WTC11 (cell line): ENCODE data around the gene ZNF350. TPM values are rescaled to one million over a fixed set of nuclear protein-coding genes. Genes with fewer than 3 reads are reported as not detected.
"Not testable (repeated sequence)": the region's sequence is repeated elsewhere in the genome, so short reads cannot be mapped to it uniquely, and the experiment has no call there.

Source experiments
- ATAC-seq: fragments of 200-7000 bp; cut with Tn5 transposase; 2 replicates; pipeline ENCODE4 v1.10.0; 2021; ENCODE audit warnings: mild to moderate bottlenecking, moderate library complexity
- CTCF ChIA-PET: fragments of 300-600 bp; sonication (Branson Sonifier 250); formaldehyde crosslinking; loops from one replicate; lab custom pipeline; 2021; ENCODE audit warnings: antibody characterized with exemption; lab: Charles Lee
- POLR2A ChIA-PET: fragments of 350-600 bp; sonication (Branson Sonifier 250); formaldehyde crosslinking; loops from one replicate; lab custom pipeline; 2021; ENCODE audit warnings: antibody characterized with exemption; lab: Charles Lee
- DNase-seq: peaks from one replicate; pipeline ENCODE4 v3.0.0; 2021; ENCODE audit warnings: low spot score
- H3K27ac Mint-ChIP-seq: 2 replicates; pipeline ENCODE4 v1.8.0; 2021; ENCODE audit warnings: mixed read lengths
- H3K27me3 Mint-ChIP-seq: 2 replicates; pipeline ENCODE4 v1.8.0; 2021; ENCODE audit warnings: low read depth, mild to moderate bottlenecking, moderate library complexity, mixed read lengths
- H3K36me3 Mint-ChIP-seq: 2 replicates; pipeline ENCODE4 v1.8.0; 2021; ENCODE audit warnings: mixed read lengths
- H3K4me1 Mint-ChIP-seq: 2 replicates; pipeline ENCODE4 v1.8.0; 2022; ENCODE audit warnings: mixed read lengths
- H3K4me3 Mint-ChIP-seq: 2 replicates; pipeline ENCODE4 v1.8.0; 2021; ENCODE audit warnings: mild to moderate bottlenecking, moderate library complexity, mixed read lengths
- H3K9me3 Mint-ChIP-seq: 2 replicates; pipeline ENCODE4 v1.8.0; 2021; ENCODE audit warnings: mixed read lengths
- AR ChIP-seq: fragments of 250-450 bp; sonication (Bioruptor Pico); IDR thresholded peaks from 2 replicates; pipeline ENCODE4 v1.9.0; 2021; ENCODE audit warnings: mild to moderate bottlenecking
- ATF6 ChIP-seq: sonication (generic); formaldehyde crosslinking; IDR thresholded peaks from 2 replicates; pipeline ENCODE4 v1.8.1; 2023; ENCODE audit warnings: mild to moderate bottlenecking, missing genetic modification reagents
- E2F1 ChIP-seq: sonication (generic); formaldehyde crosslinking; IDR thresholded peaks from 2 replicates; pipeline ENCODE4 v1.8.0; 2022; ENCODE audit warnings: mild to moderate bottlenecking, missing genetic modification reagents
- EMX1 ChIP-seq: fragments of 250-450 bp; sonication (Bioruptor Pico); IDR thresholded peaks from 2 replicates; pipeline ENCODE4 v1.8.0; 2021; ENCODE audit warnings: mild to moderate bottlenecking
- ERG ChIP-seq: fragments of 250-450 bp; sonication (Bioruptor Pico); IDR thresholded peaks from 2 replicates; pipeline ENCODE4 v1.8.0; 2021; ENCODE audit warnings: mild to moderate bottlenecking
- FOXP1 ChIP-seq: sonication (generic); formaldehyde crosslinking; IDR thresholded peaks from 2 replicates; pipeline ENCODE4 v1.8.0; 2022; ENCODE audit warnings: missing genetic modification reagents, mild to moderate bottlenecking, moderate library complexity, borderline replicate concordance
- FOXP4 ChIP-seq: sonication (generic); formaldehyde crosslinking; IDR thresholded peaks from 2 replicates; pipeline ENCODE4 v1.8.0; 2022; ENCODE audit warnings: mild to moderate bottlenecking, missing genetic modification reagents
- IRF1 ChIP-seq: sonication (generic); formaldehyde crosslinking; IDR thresholded peaks from 2 replicates; pipeline ENCODE4 v1.8.0; 2023; ENCODE audit warnings: missing genetic modification reagents
- NFATC4 ChIP-seq: fragments of 250-450 bp; sonication (Bioruptor Pico); IDR thresholded peaks from 2 replicates; pipeline ENCODE4 v1.9.0; 2021; ENCODE audit warnings: mild to moderate bottlenecking
- NR1H2 ChIP-seq: sonication (generic); formaldehyde crosslinking; IDR thresholded peaks from 2 replicates; pipeline ENCODE4 v1.9.0; 2021; ENCODE audit warnings: mild to moderate bottlenecking, moderate library complexity, missing genetic modification reagents
- SMAD3 ChIP-seq: sonication (generic); formaldehyde crosslinking; IDR thresholded peaks from 2 replicates; pipeline ENCODE4 v1.8.0; 2022; ENCODE audit warnings: missing genetic modification reagents, mild to moderate bottlenecking, borderline replicate concordance
- ZBTB21 ChIP-seq: sonication (generic); formaldehyde crosslinking; IDR thresholded peaks from 2 replicates; pipeline ENCODE4 v1.8.1; 2023; ENCODE audit warnings: mild to moderate bottlenecking, missing genetic modification reagents, borderline replicate concordance
- ZNF219 ChIP-seq: sonication (generic); formaldehyde crosslinking; IDR thresholded peaks from 2 replicates; pipeline ENCODE4 v1.8.0; 2023; ENCODE audit warnings: missing genetic modification reagents, mild to moderate bottlenecking, borderline replicate concordance
- total RNA-seq: library from RNA; stranded (reverse); gene quantifications from 3 replicates; pipeline ENCODE4 v1.2.3, GENCODE V29; 2021
- TF ChIP-seq, protein P1 (sequence below): sonication (generic); formaldehyde crosslinking; IDR thresholded peaks from 2 replicates; pipeline ENCODE4 v1.8.0; 2022; ENCODE audit warnings: missing genetic modification reagents
- TF ChIP-seq, protein P2 (sequence below): fragments of 250-450 bp; sonication (Bioruptor Pico); IDR thresholded peaks from 2 replicates; pipeline ENCODE4 v1.9.0; 2021; ENCODE audit warnings: moderate library complexity, mild to moderate bottlenecking, inconsistent platforms, borderline replicate concordance
- TF ChIP-seq, protein P3 (sequence below): sonication (generic); formaldehyde crosslinking; IDR thresholded peaks from 2 replicates; pipeline ENCODE4 v1.8.1; 2022; ENCODE audit warnings: missing genetic modification reagents, borderline replicate concordance

ZNF350 gene
- total RNA-seq, 1 experiment from 2014 or later, result 8.1 TPM

- TF ChIP-seq, protein P1, sequence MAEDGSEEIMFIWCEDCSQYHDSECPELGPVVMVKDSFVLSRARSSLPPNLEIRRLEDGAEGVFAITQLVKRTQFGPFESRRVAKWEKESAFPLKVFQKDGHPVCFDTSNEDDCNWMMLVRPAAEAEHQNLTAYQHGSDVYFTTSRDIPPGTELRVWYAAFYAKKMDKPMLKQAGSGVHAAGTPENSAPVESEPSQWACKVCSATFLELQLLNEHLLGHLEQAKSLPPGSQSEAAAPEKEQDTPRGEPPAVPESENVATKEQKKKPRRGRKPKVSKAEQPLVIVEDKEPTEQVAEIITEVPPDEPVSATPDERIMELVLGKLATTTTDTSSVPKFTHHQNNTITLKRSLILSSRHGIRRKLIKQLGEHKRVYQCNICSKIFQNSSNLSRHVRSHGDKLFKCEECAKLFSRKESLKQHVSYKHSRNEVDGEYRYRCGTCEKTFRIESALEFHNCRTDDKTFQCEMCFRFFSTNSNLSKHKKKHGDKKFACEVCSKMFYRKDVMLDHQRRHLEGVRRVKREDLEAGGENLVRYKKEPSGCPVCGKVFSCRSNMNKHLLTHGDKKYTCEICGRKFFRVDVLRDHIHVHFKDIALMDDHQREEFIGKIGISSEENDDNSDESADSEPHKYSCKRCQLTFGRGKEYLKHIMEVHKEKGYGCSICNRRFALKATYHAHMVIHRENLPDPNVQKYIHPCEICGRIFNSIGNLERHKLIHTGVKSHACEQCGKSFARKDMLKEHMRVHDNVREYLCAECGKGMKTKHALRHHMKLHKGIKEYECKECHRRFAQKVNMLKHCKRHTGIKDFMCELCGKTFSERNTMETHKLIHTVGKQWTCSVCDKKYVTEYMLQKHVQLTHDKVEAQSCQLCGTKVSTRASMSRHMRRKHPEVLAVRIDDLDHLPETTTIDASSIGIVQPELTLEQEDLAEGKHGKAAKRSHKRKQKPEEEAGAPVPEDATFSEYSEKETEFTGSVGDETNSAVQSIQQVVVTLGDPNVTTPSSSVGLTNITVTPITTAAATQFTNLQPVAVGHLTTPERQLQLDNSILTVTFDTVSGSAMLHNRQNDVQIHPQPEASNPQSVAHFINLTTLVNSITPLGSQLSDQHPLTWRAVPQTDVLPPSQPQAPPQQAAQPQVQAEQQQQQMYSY (CRISPR knock-in tag), result no peak
- no peak for TF ChIP-seq FOXP1 (CRISPR knock-in tag)
- TF ChIP-seq SMAD3 (CRISPR knock-in tag), result no peak
- TF ChIP-seq, protein P2, sequence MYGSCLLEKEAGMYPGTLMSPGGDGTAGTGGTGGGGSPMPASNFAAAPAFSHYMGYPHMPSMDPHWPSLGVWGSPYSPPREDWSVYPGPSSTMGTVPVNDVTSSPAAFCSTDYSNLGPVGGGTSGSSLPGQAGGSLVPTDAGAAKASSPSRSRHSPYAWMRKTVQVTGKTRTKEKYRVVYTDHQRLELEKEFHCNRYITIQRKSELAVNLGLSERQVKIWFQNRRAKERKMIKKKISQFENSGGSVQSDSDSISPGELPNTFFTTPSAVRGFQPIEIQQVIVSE (CRISPR knock-in tag), result no peak
- TF ChIP-seq ERG (CRISPR knock-in tag), result no peak
- no peak for TF ChIP-seq ZBTB21
- TF ChIP-seq IRF1 (CRISPR knock-in tag), result no peak
- TF ChIP-seq EMX1 (CRISPR knock-in tag), result no peak
Observed at GRCh38 chr19:51976852-51977251, 9.8 kb downstream of the ZNF350 start (continued).

- H3K27ac Mint-ChIP-seq, POLR2A ChIA-PET, CTCF ChIA-PET, ATAC-seq, H3K27me3 Mint-ChIP-seq, DNase-seq, H3K4me3 Mint-ChIP-seq: not testable (repeated sequence)
- Mint-ChIP-seq H3K4me1 (peaks cover 13% of the 10 kb centered on the region), H3K36me3 (peaks cover 80% of the 10 kb centered on the region), H3K9me3 (peaks cover 70% of the 10 kb centered on the region)
Observed at GRCh38 chr19:51975787-51976186, 10.9 kb downstream of the ZNF350 start.

DNA sequence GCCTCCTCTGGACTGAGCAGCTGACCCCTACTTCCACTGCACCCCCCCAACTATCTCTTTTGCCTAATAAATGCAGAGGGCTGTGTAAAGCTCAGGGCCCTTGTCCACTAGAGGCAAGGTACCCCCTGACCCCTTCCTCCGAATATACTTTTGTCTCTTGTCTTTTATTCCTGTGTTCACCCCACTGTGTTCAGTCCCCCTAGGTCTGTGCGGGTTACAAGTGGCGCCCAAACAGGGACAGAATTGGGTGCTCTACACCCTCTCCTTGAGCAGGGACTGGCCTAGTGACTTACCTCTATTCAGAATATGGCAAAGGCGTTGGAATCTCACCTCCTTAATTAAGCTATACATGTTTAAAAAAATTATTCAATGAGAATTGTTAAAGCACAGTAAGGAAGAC, 15.0 kb downstream of the ZNF350 start:
- CTCF ChIA-PET, result no interaction called here
- Mint-ChIP-seq H3K9me3 (peaks cover 63% of the 10 kb centered on the region), H3K27me3 (peaks cover 3% of the 10 kb centered on the region), H3K36me3 (peaks cover 78% of the 10 kb centered on the region), H3K27ac (no peak overlapping the region), H3K4me3 (no peak overlapping the region), H3K4me1 (peaks cover 3% of the 10 kb centered on the region; the same call in 1 of the 2 replicates)
- POLR2A ChIA-PET, result no interaction called here
- no peak for DNase-seq
- ATAC-seq, result no peak
- TF ChIP-seq FOXP4 (CRISPR knock-in tag), result no peak
- no peak for TF ChIP-seq AR (CRISPR knock-in tag)
- TF ChIP-seq, protein P3, sequence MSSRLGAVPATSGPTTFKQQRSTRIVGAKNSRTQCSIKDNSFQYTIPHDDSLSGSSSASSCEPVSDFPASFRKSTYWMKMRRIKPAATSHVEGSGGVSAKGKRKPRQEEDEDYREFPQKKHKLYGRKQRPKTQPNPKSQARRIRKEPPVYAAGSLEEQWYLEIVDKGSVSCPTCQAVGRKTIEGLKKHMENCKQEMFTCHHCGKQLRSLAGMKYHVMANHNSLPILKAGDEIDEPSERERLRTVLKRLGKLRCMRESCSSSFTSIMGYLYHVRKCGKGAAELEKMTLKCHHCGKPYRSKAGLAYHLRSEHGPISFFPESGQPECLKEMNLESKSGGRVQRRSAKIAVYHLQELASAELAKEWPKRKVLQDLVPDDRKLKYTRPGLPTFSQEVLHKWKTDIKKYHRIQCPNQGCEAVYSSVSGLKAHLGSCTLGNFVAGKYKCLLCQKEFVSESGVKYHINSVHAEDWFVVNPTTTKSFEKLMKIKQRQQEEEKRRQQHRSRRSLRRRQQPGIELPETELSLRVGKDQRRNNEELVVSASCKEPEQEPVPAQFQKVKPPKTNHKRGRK (CRISPR knock-in tag), result no peak
- TF ChIP-seq NFATC4, result no peak
- TF ChIP-seq ZNF219 (CRISPR knock-in tag), result no peak
- no peak for TF ChIP-seq ATF6
- TF ChIP-seq E2F1 (CRISPR knock-in tag), result no peak
- TF ChIP-seq NR1H2, result no peak
